ENCODE data around the gene GPR107.

Gene GPR107

GRCh38 chr9:130120832-130121231, 67.1 kb downstream of the GPR107 start:
- TF ChIP-seq GATA3 (IDR thresholded peaks at IDR 0.05; ENCODE audit: low read depth, low read length) (no peak), GATA2 (IDR thresholded peaks at IDR 0.05; ENCODE audit: low read depth, low read length) (no peak)

GRCh38 chr9:130122456-130122855, 68.8 kb downstream of the GPR107 start:
- no peak for TF ChIP-seq GATA2 (IDR thresholded peaks at IDR 0.05; ENCODE audit: low read depth, low read length)

- no peak for TF ChIP-seq GATA2 (IDR thresholded peaks at IDR 0.05; ENCODE audit: low read depth, low read length)
- no peak for TF ChIP-seq GATA3 (IDR thresholded peaks at IDR 0.05; ENCODE audit: low read depth, low read length)
Observed at GRCh38 chr9:130124085-130124860, 70.6 kb downstream of the GPR107 start.

DNA sequence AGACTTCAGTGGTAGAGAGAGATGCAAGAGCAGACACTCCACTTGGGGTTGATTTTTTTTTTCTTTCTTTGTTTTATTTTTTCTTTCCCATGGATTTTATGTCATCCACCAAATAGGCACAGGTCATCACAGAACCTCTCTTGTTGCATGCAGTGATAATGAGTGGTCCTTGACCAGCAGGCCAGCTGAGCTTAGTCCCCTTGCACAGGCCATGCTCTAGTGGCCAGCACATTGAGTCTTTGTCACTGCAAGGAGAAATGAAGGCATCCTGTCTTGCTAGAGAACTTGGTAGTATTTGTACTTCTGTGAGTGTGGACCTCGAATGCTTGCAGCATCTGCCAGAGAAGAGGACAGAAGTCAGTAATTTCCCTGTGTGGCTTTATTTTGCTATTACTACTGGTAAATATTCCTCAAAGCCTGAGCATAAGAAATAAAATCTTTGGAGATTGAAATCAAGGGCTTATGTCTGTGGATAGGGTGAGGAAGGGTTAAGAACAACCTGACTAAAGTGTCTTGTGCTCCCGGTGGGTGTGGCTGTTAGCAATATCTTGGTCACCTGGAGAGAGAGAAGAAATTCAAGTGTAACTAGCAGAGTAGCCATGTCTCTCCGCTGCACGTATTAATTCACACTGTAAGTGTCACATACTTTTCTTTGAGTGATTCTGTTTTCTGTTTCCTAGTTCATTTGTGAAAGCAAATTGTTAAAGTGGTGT, 73.2 kb downstream of the GPR107 start:
- TF ChIP-seq GATA3 (IDR thresholded peaks at IDR 0.05; ENCODE audit: low read depth, low read length) (no peak), GATA2 (IDR thresholded peaks at IDR 0.05; ENCODE audit: low read depth, low read length) (no peak)

DNA sequence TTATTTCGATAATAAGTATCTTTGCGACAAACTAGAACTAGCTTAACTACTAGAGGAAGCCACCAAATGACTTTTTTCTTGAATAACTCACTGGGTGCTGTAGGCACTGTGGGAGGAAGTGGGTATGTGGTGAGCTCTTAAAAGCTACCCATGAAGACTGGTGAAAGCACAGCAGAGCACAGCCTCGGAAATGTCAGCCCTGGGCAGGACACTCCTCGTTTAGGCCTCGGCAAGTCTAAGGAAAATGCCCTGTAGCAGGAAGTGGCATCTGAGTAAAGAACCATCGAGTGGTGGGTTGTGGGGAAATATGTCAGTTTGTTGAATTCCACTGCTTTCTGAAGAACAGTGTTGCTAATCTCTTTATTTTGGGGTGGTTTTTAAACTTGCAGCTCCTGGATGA, 74.5 kb downstream of the GPR107 start:
- no peak for TF ChIP-seq GATA2 (IDR thresholded peaks at IDR 0.05; ENCODE audit: low read depth, low read length)

DNA sequence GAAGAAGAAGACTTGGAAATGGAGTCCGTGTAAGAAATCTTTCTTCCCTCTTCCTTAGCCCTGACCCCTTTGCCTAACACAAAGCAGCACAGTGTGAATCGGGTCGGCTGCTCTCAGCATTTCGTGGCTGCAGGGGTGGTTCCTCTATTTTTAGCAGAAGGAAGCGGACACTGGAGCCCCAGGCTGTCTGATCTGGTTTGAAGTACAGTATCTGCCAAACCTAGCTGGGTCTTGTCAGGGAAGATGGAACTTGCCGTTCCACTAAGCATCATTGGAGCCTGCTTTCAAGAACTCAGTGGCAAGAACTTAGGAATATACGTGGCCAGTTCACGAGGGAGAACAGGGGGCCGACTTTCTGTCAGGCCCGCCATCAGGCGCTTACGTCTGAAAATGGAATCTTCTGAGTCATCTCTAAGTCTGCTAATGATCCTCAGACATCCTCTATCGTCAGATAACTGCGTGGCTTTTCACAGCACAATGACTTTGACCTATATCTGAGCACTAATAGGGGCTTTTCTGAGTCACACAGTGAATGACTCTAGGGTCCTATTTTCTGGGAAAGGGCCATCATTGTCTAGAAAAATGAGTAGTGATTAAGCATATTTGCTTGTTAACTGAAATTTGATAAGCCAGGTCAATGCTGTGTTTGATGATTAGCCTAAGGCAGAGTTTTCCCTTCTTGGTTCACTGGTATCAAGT, 75.2 kb downstream of the GPR107 start:
- TF ChIP-seq GATA2 (IDR thresholded peaks at IDR 0.05; ENCODE audit: low read depth, low read length) = no peak
- TF ChIP-seq GATA3 (IDR thresholded peaks at IDR 0.05; ENCODE audit: low read depth, low read length) = no peak

GRCh38 chr9:130129432-130130061, 75.8 kb downstream of the GPR107 start:
- TF ChIP-seq GATA2 (IDR thresholded peaks at IDR 0.05; ENCODE audit: low read depth, low read length) (no peak), GATA3 (IDR thresholded peaks at IDR 0.05; ENCODE audit: low read depth, low read length) (no peak)

DNA sequence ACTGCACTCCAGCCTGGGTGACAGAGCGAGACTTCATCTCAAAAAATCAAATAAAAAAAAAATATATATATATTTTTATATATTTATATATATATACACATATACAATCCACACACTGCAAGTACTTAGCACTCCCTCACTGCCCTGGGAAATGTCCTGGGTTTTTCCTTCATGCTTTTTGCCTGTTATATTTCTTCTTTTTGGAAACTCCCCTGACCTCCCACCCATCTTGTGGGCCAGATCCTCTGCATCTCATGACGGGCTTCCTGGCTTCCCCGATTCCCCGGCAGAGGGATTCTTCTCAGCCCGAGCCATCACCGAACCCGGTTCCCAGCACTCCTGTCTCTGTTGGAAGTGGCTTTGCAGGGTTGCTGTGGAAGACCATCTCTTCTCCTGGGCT, 79.0 kb downstream of the GPR107 start:
- TF ChIP-seq GATA2 (IDR thresholded peaks at IDR 0.05; ENCODE audit: low read depth, low read length) (no peak), GATA3 (IDR thresholded peaks at IDR 0.05; ENCODE audit: low read depth, low read length) (no peak)

DNA sequence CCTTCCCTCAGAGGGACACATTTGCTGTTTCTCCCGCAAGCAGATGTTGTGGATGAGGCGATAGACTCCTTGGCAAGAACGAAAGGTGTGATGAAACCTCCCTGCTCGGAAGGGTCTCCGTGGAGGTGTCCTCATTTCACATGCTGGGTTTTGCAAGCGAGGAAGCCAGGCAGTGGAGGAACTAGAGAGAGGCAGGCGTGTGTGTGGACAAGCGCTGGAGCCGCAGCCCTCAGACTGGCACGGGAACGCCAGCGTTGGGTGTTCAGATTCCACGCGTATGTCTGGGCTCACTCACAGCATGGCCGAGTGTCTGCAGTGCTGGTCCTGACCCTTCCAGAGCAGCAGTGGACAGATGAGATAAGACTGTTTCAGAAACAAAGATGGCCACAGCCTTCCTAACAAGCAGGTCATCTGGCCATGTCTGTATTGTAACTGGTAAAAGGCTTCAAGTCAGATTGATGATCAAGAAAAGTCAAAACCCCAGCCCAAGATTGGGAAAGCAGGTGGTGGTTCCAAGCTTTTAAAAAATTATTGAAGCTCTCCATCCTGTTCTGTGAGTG, 83.5 kb downstream of the GPR107 start:
- TF ChIP-seq GATA2 (IDR thresholded peaks at IDR 0.05; ENCODE audit: low read depth, low read length) = no peak
- TF ChIP-seq GATA3 (IDR thresholded peaks at IDR 0.05; ENCODE audit: low read depth, low read length) = no peak

DNA sequence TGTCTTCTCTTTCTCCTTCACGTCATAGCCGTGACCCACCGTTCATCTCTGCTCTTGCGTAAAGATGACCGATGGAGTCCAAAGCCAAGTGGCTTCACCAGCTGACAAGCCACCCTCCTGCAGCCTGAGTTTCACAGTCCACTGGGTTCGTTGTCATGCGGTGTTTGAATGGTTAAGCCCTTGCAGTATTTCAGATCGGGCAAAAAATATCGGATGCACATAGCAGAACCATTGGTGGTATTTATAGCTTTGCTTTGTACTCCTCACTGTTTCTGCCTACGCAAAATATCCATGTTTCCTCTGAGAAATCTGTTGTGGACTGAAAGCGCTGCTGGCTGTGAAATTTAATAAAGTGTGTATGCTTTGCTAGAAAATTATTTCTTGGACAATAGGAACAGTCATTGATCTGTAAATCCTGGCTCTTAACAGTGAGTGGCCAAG, 84.0 kb downstream of the GPR107 start:
- TF ChIP-seq GATA2 (IDR thresholded peaks at IDR 0.05; ENCODE audit: low read depth, low read length) (no peak), GATA3 (IDR thresholded peaks at IDR 0.05; ENCODE audit: low read depth, low read length) (no peak)

DNA sequence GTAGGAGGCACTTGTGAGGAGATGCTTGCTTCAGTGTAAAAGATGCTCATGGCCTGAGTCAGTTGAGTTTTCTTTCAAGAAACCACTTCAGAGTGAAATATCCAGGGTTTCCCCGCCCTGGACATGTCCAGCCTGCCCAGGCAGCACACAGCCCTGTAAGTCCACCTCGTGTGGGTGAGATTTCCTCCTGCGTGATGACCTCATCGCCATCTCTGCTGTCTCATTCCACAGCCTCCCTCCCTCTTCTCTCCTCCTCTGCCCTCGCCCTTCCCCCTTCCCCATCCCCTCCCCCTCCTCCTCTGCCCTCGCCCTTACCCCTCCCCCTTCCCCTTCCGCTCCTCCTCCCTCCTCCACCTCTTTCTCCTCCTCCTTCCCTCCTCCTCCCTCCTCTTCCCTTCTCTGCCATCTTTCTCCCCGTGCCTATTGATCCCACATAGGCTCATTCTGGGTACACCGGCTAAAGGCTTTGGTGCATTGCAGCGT, 84.5 kb downstream of the GPR107 start:
- TF ChIP-seq GATA3 (IDR thresholded peaks at IDR 0.05; ENCODE audit: low read depth, low read length) = no peak
- no peak for TF ChIP-seq GATA2 (IDR thresholded peaks at IDR 0.05; ENCODE audit: low read depth, low read length)

- TF ChIP-seq GATA2 (IDR thresholded peaks at IDR 0.05; ENCODE audit: low read depth, low read length) = no peak
- TF ChIP-seq GATA3 (IDR thresholded peaks at IDR 0.05; ENCODE audit: low read depth, low read length) = no peak
Observed at GRCh38 chr9:130138791-130139190, 85.1 kb downstream of the GPR107 start.

DNA sequence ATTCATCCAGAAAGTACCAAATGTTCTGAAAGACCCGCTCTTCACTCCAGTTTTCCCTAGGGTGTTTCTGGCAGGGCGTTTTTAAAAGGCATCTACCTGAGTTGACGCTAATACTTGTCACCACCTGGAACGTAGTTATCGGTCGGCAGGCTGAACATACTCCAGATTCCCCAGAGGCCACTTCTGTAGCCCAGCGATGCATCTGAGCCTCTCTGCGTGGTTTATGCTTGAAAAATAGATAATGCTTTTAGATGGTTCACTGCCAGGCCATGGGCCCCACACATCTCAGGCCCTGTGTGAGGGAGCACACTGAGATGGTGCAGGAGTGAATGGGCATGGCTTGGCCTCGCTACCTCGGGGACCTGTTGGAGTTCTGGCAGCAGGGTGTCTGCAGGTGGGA, 85.5 kb downstream of the GPR107 start:
- TF ChIP-seq GATA2 (IDR thresholded peaks at IDR 0.05; ENCODE audit: low read depth, low read length) (no peak), GATA3 (IDR thresholded peaks at IDR 0.05; ENCODE audit: low read depth, low read length) (no peak)

GRCh38 chr9:130140706-130141105, 87.0 kb downstream of the GPR107 start:
- TF ChIP-seq GATA2 (IDR thresholded peaks at IDR 0.05; ENCODE audit: low read depth, low read length) = no peak
- TF ChIP-seq GATA3 (IDR thresholded peaks at IDR 0.05; ENCODE audit: low read depth, low read length) = no peak
